HG03342 (cell line): Measurements from ENCODE around the gene SPSB1.

ENCODE experiments used
- ATAC-seq: cut with Tn5 transposase; IDR thresholded peaks from one replicate; pipeline ENCODE4 v1.9.1; 2021; ENCODE audit warnings: mild to moderate bottlenecking, moderate library complexity; ENCODE audit not compliant: unreplicated experiment

The SPSB1 gene

GRCh38 chr1:9361630-9362260, 69.1 kb downstream of the SPSB1 start:
- ATAC-seq: no peak

GRCh38 chr1:9362488-9362887, 69.8 kb downstream of the SPSB1 start:
- ATAC-seq: no peak

- no peak for ATAC-seq
These were observed 70.4 kb downstream of the SPSB1 start for GRCh38 chr1:9363061-9363471.

GRCh38 chr1:9366298-9366697, 73.6 kb downstream of the SPSB1 start:
- no peak for ATAC-seq

GRCh38 chr1:9366943-9367780, 74.5 kb downstream of the SPSB1 start:
- ATAC-seq: no peak

- no peak for ATAC-seq
These were observed 75.1 kb downstream of the SPSB1 start for GRCh38 chr1:9367806-9368205.

- ATAC-seq: no peak
These were observed 75.7 kb downstream of the SPSB1 start for GRCh38 chr1:9368356-9368755.

GRCh38 chr1:9369964-9370788, 77.5 kb downstream of the SPSB1 start:
- no peak for ATAC-seq

- no peak for ATAC-seq
These were observed 78.8 kb downstream of the SPSB1 start for GRCh38 chr1:9371391-9371935.

- ATAC-seq: no peak
These were observed 79.3 kb downstream of the SPSB1 start for GRCh38 chr1:9371951-9372350.

- ATAC-seq: no peak
These were observed 80.9 kb downstream of the SPSB1 start for GRCh38 chr1:9373619-9374018.

- no peak for ATAC-seq
These were observed 82.2 kb downstream of the SPSB1 start for GRCh38 chr1:9374748-9375341.

- no peak for ATAC-seq
These were observed 83.2 kb downstream of the SPSB1 start for GRCh38 chr1:9375912-9376311.

- ATAC-seq: no peak
These were observed 83.7 kb downstream of the SPSB1 start for GRCh38 chr1:9376430-9376829.

GRCh38 chr1:9376886-9377333, 84.2 kb downstream of the SPSB1 start:
- ATAC-seq: no peak

GRCh38 chr1:9378801-9379200, 86.1 kb downstream of the SPSB1 start:
- ATAC-seq: no peak

GRCh38 chr1:9380711-9381110, 88.0 kb downstream of the SPSB1 start:
- ATAC-seq: no peak

GRCh38 chr1:9382643-9383491, 90.2 kb downstream of the SPSB1 start:
- no peak for ATAC-seq

- no peak for ATAC-seq
These were observed 91.4 kb downstream of the SPSB1 start for GRCh38 chr1:9384128-9384527.

GRCh38 chr1:9384751-9385245, 92.1 kb downstream of the SPSB1 start:
- ATAC-seq: no peak
